NCI-H1417 (cell line): ENCODE results near the gene SAXO2.
"Not testable (repeated sequence)": the region's sequence is repeated elsewhere in the genome, so short reads cannot be mapped to it uniquely, and the experiment has no call there.

Source experiments
- DNase-seq, 3 experiments: peaks; one replicate each; lab custom pipeline; 2025; lab: John Stamatoyannopoulos, UW

Gene SAXO2

GRCh38 chr15:82286475-82286874, 23.9 kb downstream of the SAXO2 start:
- not testable (repeated sequence) for DNase-seq

GRCh38 chr15:82288202-82288601, 25.6 kb downstream of the SAXO2 start:
- not testable (repeated sequence) for DNase-seq

- DNase-seq: no peak
Observed at GRCh38 chr15:82292271-82292670, 29.7 kb downstream of the SAXO2 start.

GRCh38 chr15:82294061-82294690, 31.6 kb downstream of the SAXO2 start:
- no peak for DNase-seq

DNA sequence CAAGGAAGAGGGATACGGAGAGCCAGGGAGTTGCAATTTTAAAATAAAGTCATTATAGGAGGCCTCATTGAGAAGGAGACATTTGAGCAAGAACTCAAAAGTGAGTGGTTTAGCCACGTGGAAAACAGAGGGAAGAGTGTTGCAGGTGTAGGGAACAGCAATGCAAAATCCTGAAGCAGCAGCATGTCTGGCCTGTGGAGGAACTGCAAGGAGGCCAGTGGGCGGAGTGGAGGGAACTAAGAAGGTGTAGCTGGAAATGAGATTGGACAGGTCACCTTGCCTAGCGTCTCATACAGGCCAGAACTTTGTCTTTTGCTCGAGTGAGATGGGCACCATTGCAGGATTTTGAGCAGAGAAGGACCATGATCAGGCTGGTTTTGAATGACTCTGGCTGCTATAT, 34.9 kb downstream of the SAXO2 start:
- DNase-seq: no peak

GRCh38 chr15:82298032-82298431, 35.4 kb downstream of the SAXO2 start:
- DNase-seq: no peak

DNA sequence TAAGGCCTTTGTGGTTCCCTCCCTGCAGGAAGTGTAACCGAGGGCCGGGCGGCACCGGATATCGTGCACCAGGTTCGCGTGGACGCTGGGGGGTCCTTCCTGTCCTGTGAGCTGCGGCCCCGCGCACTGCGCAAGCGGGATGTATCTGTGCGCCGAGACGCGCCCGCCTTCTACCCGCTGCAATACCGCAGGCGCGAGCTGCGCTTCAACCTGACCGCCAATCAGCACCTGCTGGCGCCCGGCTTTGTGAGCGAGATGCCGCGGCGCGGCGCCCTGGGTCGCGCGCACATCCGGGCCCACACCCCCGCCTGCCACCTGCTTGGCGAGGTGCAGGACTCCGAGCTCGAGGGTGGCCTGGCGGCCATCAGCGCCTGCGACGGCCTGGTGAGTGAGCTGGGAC, 35.9 kb downstream of the SAXO2 start:
- DNase-seq: no peak

- not testable (repeated sequence) for DNase-seq
Observed at GRCh38 chr15:82299511-82299914, 36.9 kb downstream of the SAXO2 start.

- not testable (repeated sequence) for DNase-seq
Observed at GRCh38 chr15:82300326-82300725, 37.7 kb downstream of the SAXO2 start.

DNA sequence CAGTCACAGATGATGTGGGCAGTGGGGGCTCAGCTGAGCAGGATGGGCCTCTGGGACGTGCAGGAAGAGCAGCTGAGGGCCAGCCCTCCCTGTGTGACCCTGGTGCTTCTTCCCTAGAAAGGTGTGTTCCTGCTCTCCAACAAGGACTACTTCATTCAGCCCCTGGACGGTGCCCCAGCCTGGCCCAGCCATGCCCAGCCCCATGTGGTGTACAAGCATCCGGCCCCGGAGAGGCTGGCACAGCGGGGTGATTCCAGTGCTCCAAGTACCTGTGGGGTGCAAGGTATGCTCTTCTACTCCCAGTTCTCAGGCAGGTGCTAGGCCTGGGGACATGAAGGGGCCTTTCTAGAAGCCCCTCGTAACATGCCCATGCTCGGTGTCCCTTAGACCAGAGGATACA, 38.3 kb downstream of the SAXO2 start:
- DNase-seq: no peak

- no peak for DNase-seq
Observed at GRCh38 chr15:82301296-82302016, 38.8 kb downstream of the SAXO2 start.

GRCh38 chr15:82303956-82304777, 41.5 kb downstream of the SAXO2 start:
- no peak for DNase-seq

GRCh38 chr15:82304778-82305090, 42.1 kb downstream of the SAXO2 start:
- DNase-seq: no peak

- no peak for DNase-seq
Observed at GRCh38 chr15:82305621-82306048, 43.0 kb downstream of the SAXO2 start.

- DNase-seq: no peak
Observed at GRCh38 chr15:82306791-82307713, 44.4 kb downstream of the SAXO2 start.

GRCh38 chr15:82307714-82308081, 45.1 kb downstream of the SAXO2 start:
- DNase-seq: no peak

- DNase-seq: no peak
Observed at GRCh38 chr15:82309802-82310201, 47.2 kb downstream of the SAXO2 start.

DNA sequence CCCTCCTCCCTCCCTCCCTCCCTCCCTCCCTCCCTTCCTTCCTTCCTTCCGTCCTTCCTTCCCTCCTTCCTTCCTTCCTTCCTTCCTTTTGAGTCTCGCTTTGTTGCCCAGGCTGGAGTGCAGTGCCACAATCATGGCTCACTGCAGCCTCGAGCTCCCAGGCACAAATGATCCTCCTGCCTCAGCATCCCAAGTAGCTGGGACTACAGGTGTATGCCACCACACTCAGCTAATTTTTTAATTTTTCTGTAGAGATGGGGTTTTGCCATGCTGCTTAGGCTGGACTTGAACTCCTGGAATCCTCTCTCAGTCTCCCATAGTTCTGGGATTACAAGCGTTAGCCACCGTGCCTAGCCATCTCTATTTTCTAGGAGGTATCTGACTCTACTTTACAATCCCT, 48.7 kb downstream of the SAXO2 start:
- not testable (repeated sequence) for DNase-seq

DNA sequence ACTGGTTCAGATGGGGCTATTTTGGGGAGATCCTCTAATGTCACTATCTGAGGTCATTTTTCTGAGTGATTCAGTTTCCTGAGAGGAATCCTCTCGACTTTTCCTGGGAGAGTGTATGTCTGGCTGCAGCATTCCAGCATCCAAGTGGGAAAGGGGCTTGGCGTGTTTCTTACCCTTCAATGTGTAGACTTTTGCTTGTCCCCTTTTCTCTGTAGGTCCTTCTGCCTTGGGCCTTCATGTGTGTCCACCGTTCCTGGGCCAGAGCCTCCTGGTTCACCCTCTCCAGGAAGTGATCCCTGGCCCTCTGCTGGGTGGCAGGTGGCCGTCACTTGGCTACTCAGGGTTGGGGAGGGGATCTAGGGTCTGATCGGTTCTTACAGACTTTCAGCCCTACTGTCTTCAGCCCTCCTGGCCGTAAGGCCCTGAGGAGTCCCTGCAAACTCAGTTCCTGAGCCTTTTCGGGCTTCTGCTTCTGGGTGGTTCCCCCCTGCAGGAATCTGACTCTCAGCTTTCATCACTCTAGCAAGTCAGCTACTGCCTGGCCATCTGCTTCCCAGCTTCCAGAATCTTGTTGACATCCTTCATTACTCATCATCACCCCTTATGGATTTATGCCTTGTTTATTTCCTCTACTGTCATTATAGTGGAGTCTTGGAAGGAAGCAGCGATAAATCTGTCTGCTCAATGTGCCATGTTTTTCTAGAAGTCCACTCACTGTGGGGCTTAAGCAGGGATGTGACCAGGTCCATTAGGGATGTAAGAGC, 50.1 kb downstream of the SAXO2 start:
- no peak for DNase-seq

DNA sequence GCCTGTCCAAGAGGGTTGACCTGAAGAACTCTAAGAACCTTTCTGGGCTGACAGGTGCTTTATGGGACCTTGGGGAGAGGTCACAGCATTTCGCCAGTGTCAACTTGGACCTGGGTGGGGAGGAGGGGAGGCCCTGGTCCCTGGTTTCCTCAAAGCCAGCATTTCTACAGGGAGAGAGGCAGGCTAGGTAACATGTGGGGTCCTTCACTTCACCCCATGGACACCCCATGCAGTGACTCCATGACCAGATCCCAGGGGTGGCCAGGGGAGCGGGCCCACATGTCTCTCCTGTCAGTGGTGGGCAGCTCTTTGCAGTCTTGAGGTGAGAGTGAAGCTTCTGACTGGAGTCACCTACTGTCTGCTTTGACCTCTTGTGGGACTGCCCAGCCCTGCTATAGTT, 50.8 kb downstream of the SAXO2 start:
- no peak for DNase-seq
